GM18502 (cell line): Measurements from ENCODE around the gene FAM193B.

ENCODE experiments used
- ATAC-seq: cut with Tn5 transposase; IDR thresholded peaks from one replicate; pipeline ENCODE4 v1.9.1; 2021; ENCODE audit warnings: mild to moderate bottlenecking; ENCODE audit not compliant: unreplicated experiment, poor library complexity

The FAM193B gene

DNA sequence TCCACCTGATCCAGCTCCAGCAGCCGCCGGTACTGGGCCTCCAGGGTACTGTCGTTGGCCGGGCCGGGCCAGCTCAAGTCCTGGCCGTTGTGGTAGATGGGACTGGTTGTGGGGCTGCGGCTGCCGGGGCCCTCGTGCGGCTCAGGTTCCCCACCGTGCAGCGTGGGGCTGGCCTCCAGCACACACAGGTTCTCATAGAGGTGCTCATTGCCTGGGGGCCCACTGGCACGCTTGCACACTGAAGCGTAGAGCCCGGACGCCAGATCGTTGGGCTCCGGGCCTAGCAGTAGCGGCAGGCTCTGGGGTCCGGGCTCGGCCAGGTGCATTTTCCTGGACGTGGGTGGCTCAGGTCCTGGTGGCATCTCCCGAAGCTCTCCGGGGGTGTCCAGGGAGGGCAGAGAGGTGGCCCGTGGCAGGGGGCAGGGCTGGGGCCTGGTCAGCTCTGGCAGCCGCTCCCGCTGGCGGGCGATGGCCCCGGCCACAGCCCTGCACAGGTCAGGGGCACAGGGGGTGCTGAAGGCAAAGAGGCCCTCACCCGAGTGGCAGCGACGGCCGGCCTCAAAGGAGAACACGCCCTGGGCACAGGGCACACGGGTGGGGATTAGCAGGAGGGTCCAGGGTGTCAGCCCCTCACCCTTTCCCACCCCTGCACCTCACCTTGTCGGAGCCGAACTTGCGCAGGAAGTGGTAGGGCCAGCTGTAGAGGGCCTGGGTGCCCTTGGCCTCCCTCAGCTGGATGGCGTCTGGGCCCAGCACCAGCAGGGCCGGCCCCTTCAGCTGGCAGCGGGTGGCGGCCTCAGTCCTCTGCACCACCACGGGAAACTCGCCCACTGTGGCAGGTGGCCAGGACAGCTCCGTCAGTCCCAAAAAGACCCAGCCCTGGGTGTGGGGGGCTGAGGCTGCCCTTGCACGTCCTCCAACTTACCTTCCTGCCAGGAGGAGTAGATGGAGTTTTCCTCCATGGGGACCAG is 50.0 kb downstream of the FAM193B start:
- no peak for ATAC-seq

DNA sequence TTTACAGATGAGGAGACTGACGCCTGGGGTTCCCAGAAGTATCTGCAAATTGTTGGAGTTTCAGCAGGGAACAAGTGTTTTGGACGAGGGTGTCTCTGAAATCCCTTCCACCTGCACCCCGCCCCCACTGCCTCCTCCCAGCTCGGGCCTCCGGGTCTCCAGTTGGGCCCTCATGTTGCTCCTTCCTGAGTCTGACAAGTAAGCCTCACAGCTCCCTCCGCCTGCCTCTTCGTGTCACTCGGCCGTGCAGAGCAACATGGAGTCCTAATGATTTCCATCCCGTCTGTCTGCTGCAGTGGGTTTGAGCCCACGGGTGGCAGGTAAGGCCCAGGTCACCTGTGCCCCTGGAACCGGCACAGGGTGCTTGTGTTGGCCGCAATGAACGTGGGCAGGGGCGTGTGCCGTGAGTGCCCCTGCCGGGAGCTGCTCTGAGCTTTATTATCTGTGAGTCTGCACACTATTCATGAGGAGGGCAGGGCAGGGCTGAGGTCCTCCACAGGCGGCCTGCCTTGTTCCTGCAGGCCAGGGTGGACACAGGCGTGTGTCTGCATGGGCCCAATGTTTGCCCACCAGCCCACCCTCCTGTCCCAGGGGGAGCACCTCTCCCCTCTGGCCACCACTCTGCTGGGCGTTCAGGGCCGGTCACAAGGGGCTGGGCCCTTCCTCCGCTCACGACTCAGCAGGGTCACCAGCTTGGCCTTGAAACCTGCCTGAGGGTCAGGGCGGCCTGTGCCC is 50.8 kb downstream of the FAM193B start:
- ATAC-seq = no peak

DNA sequence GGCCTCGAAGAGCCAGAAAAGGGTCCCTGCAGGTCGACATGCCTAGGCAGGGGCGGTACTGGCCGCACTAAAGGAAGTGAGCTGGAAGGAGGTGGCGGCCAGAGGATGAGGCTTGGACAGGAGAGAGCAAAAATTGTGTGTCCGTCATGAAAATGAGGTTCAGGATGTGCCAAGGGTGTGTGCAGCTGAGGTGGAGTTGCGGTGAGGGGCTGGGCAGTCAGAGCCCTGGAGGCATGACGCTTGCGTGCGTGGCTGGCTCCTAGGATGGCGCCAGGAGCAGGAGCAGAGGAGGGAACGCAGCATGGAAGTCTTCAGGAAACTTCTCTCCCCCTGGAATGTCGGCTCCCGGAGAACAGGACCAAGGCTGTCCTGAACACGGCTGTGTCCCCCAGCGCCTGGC is 51.5 kb downstream of the FAM193B start:
- ATAC-seq = no peak

DNA sequence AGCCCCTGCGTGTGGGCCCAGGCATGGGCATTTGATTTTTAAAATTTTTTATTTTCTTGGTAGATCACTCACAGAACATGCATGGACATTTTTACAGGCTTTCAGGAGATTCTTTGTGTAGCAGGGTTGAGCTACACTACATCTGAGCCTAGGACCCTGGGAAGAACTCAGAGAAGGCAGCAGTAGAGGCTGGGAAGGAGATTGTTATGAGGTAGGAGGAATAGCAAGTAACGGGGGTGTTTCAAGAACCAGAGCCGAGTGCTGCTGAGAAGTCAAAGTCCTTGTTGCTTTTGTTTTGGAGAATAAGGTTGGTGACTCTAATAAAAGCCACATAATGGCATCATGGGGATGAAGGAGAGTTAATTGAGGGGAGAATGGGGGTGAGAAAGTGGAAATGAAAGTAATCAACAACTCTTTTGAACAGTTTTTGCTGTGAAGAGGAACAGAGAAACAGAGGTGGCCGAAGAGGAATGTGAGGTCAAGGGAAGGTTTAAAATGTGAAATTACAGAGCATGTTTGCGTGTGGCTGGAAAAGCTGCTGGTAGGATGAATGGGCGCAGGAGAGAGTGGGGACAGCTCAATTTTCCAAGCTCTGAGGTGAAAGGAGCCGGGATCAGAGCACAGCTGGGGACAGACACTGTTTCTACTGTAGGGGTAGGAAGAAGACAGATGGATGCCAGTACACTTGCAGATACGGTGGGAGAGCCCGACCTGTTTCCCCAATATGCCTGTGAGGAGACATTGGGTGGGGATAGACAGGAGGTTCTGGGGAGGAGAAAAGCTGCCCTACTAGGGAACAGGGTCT is 52.3 kb downstream of the FAM193B start:
- no peak for ATAC-seq

DNA sequence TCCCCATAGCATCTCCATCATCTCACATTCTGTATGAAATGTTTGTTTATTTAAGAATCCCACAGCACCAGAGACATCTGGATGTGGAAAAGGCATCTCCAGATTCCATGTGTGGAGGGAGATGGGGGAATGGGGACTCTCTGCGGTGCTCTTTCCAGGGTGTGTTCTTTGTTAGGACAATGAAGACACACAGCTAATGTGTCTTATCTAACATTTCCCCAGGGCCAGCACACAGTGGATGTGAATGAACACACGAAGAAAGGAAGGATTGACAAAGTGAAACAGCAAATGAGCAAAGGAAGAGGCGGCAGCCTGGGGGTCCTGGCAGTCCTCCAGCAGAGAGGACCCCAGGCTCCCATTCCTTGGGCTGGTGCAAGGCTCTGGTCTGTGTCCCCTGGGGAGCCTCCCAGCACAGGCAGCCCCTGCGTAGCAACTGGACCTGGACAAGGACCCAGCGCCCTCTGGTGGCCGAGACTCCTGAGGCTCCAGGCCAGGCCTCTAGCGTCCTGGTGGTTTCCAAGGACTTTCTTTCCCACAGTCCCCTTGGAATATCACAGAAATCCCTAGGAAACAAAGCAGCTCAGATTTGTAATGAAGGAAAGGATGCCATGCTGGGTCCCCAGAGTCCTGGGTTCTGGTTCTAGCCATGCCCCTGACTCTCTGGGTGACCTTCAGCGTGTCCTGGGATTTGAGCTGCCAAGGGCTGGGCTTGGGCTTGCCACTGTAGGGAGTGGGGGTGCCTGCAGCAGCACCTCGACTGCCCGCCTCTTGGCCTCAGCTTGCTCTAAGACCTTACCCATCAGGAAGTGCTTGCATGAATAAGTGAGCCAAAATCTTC is 53.5 kb downstream of the FAM193B start:
- ATAC-seq = no peak

DNA sequence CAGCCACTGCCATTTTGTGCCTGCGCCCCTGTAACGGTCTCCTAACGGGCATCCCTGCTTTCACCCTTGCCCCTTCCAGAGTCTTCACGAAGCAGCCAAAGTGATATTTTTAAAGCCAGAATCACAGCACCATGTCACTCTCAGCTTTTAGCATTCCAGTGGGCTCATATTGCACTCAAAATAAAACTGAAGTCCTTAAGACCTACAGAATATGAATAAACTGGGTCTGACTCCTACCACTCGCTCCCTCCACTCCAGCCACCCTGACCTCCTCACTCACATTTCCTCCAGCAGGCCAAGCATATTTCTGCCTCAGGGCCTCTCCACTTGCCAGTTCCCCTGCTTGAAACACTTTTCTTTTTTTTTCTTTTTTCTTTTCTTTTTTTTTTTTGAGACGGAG is 54.5 kb downstream of the FAM193B start:
- ATAC-seq = no peak

DNA sequence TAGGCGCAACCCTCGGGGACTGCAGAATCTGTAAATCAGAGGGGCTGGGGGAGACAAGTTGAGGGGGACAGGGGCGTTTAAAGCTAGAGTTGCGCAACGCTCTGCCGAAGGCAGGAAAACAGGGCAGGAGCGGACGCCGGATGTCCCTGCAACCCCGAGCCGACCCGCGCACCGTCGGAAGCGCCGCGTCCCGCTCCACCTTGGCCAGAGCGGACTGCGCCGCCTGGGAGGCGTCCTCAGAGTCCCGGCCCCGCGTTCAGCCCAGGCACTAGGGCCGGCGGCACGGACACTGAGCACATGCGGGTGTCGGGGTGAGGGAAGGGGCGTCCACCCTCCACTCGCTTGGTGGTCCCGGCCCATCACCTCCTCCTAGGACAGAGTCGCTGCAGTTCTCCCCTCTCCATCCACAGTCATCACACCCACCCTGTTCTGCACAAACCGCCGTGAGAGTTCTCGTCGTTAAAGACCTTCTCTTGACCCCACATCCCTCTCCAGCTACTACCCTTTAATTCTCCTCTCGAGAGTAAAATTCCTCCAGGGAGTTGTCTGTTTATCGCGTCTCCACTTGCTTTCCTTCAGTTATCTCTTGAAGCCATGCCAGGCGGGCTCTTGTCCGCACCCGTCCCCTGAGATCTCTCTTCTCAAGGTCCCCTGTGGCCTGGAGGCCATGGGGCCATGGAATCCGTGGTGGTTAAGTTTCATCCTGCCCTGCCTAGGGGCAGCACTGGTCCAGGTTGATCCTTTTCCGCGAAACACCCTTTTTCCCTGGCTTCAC is 56.2 kb downstream of the FAM193B start:
- peak; percentile 12 for ATAC-seq

DNA sequence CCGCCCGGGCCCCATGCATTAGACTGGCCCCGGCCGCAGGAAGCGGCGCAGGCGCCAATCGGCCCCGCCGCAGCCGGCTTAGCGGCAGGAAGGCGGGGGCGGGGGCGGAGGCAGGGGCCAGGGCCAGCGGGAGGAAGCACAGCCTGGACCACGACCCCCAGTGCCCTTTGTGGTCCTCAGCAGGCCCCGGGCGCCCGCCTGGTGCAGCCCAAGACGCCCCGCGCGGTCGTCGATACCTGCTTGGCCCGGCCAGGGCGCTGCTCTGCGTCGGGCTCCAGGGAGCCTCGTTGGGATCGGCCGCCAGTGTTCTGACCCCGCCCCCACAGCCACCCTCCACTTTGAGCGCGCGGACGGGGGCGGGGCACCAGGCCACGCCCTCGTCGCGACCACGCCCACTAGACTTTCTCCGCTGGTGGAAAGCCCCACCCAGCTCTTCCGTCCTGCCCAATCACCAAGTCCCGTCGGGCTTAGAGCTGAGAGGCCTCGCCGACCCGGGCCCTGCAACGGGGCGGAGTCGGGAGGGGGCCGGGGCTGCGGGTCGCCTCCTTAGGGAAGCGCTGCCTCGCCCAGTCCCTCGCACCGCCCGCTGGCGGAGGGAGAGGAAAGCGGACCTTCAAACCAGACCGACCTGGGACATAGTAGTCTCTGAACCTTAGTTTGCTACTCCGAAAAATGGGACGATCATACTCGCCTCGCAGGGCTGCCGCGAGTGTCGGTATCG is 56.9 kb downstream of the FAM193B start, which contains the start of gene PDLIM7:
PDLIM7 (minus strand) TSS at position 313 of the 721 bp plus-strand sequence. CDS start 1,092 bp downstream, outside the sequence.
- ATAC-seq = peak; percentile 78

DNA sequence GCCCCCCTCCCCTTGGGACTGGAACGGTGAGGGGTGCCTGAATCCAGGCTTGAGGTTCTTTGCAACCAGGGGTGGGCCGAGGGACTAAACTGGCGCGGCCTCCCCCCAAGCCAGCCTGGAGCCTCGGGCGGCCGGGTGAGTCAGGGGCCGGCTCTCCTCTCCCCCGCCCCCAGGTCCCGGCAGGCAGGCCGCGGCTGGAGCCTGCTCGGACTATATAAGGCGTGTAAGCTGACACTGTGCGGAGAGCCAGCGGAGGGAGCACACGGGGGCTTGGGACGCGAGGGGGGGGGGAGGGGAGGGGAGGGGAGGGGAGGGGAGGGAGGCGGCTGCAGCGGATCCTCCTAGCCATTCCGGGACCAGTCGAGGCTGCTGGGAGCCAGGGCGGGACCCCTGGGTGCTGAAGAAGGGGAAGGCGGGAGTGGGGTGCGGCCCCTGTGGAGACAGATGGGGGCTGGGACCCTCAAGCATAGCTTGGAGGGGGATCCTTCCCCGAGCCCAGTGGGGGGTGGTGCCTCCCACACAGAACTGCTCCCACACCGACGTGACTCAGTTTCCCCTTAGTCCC is 57.6 kb downstream of the FAM193B start:
- no peak for ATAC-seq

DNA sequence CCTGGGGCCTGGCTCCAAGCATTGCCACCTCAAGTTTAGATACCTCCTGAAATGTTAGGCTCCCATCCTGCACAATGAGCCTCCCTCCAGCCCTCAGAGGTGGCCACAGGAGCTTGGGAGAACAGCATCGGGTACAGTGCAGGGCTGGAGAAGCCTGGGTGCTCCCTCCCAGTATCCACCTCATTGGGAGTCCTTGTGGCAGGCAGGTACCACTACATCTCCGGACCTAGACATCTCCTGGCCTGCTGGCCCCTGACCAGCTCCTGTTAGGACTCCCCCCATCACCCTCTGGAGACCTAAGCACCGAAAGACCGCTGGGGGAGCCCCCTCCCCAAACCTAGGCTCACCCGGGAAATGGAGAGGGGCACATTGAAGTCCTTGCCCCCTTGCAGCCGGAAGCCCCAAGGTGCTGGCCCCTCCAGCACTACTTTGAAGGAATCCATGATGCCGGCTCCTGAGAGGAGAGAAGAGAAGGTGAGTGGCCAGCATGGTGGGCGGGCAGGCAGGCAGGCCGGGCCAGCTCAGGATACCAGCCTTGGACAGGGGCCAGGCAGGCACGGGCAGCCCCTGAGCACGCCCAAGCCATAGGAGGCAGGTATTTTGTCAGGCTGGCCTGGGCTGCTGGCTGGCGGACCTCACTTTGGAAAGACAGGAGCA is 58.2 kb downstream of the FAM193B start:
- ATAC-seq = no peak

DNA sequence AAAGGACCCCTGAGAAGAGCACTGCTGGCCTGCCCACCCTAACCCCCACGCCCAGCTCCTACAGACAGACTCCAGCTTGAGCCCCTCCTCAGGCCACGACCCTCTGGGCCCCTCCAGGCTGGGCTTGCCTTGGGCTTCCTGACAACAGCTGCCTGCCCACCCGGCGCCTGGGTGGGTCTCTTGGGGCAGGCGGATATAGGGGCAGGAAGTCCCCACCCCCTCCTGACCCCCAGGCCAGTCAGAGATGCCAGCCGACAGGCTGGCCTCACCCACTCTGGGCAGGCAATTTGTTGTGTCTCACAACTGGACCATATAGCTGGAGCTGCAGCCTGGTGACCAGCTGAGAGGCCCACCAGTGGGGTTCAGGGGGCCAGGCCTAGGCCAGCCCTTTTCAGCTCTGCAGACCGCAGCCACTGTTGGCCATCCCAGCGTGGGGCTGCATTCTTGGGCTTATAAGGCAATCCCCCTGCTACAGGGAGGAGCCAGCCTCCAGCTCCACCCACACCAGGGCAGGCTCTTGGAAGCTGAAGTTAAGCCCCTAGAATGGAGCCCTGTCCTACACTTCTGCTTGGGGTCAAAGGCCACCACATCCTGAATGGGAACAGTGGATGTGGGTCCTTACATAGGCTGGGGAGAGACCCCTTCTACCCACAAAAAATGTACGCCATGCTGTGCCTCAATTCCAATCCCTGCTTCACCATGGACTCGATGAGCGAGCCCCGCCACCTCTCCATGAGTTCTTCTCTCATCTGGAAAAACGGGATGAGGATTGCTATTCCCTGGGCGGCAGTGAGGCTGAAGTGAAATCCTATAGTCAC is 58.9 kb downstream of the FAM193B start:
- ATAC-seq = no peak

DNA sequence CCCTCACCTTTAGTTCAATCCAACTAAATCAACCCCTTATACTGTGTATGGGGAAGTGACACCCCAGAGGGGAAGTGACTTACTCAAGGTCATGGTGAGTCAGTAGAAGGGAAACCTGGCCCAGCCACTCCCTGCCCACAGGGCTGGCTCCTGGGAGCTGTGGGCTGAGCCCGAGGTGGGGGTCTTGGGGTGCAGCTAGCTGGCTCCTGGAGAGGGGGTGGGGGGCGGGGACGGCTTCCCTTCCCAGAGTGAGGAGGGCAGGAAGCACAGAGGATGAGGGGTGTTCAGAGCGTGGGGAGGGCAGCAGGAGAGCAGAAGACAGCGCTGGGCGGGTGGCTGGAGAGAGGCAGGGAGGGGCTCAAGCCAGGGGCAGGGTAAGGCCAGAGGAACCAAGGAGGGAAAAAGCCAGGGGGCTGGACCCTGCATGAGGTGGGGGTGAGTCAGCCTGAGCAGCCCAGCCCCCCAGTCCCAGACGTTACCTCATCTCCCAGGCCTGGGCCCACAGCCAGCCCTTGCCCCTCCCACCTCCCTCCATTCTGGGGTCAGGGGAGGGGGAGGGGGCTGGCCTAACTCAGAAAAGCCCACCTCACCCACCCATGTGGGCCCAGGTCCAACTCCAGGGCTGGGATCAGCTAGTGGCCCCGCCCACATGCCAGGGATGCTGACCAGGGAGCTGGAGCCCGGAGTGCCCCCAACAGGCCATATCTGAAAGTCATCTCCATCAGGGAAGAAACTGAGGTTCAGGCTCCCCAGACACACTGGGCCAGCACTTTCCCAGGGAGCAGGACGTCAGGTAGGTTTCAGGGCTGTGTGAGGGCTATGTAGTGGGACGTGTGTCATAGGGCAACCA is 59.8 kb downstream of the FAM193B start:
- no peak for ATAC-seq

DNA sequence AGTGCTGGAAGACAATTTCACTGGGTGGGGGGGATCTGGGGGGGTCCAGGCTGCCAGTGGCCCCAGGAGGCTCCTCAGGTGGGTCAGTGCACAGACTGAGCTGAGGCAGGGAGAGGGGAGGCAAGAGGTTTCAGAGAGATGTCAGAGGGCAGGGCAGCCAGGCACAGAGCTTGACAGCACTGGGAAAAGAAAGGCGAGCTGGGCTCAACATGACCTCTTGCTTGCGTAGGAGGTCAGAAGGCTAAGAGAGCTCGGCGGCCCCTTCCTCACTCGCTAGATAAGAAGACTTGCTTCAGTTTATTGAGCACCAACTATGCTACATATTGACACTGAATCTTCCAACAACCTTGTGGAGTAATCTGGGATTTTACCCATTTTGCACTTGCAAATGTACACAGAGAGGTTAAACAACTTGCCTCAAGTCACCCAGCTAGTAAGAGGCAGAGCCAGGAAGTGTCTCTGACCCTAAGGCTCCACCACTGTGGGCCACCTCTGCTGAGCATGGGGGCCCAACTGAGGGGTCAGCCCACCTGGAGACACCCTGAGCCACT is 60.5 kb downstream of the FAM193B start:
- no peak for ATAC-seq

DNA sequence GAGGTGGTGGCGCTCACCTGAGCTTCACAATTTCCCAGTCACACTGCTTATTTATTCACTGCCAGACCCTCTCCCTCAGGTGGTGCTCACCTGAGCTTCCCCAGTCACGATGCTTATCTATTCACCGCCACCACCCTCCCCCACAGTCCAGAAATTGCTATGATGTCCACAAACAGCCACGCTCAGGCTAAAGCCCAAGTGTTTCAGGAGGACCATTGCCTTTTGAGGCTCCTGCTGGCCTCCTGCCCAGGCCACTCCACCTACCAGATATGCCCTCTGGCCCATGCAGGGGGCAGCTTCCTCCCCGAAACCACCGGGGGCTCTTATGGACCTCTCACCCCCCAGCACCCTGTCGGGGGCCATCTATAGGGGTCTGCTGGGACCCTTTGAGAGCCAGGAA is 61.5 kb downstream of the FAM193B start:
- no peak for ATAC-seq

DNA sequence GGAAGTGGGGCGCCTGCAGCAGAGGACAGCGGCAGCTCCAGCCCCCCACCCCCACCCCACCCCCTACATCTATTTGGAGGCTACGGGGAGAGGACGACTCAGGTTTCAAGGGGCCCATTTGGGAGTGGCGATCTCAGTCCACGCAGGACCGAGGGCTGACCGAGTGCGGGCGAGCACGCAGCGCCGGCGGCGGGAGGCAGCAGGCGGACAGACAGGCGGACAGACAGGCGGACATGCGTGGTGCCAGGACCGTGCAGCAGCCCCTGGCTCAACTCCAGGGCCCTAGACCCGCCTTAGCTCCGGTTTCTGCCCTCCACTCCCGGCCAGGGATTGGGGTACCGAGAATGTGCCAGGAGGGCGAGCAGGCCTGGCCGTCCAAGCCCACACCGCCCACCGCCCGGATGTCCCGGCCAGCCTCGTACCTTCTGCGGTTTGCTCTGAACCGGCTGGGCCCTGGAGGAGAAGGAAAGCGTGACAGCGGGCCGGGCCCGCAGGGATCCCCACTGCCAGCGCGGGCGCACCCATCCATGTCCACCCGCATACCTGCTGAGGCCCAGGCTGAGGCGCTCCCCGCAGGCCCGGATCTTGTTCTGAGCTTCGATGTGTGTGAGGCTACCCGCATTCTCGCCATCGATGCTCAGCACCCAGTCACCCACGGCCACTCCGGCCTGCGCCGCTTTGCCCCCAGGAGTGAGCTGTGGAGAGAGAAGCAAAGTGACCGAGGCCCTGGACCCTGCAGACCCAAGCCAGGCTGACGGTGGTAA is 62.2 kb downstream of the FAM193B start:
- no peak for ATAC-seq
